GM21737 (cell line): ENCODE measurements around the gene EIF2S2.

Experiments used
- ATAC-seq: cut with Tn5 transposase; IDR thresholded peaks from one replicate; pipeline ENCODE4 v1.9.1; 2021; ENCODE audit warnings: mild to moderate bottlenecking, moderate library complexity; ENCODE audit not compliant: unreplicated experiment

EIF2S2 gene

GRCh38 chr20:34066476-34067090, 45.5 kb downstream of the EIF2S2 start:
- no peak for ATAC-seq

GRCh38 chr20:34065260-34065659, 46.8 kb downstream of the EIF2S2 start:
- ATAC-seq = no peak

DNA sequence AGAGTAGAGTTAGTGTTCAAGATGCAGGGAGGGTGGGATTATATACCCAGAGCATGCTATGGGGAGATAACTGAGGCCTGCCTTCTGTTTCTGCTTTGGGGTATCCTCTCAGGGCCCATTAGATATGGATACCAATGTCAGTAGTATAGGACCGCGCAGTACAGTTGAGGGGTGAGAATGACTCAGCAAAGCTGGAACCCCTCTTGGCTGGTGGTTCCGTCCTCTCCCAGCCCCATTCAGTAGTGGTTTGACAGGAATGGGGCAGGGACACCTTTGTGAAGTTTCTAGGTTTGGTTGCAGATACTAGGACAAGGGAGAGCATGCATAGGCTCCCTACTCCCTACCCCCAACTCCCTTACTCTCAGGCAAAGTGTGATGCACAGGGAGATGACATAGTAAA, 47.8 kb downstream of the EIF2S2 start:
- ATAC-seq = no peak

- ATAC-seq = no peak
These were observed 49.2 kb downstream of the EIF2S2 start for GRCh38 chr20:34062570-34063482.

- no peak for ATAC-seq
These were observed 50.3 kb downstream of the EIF2S2 start for GRCh38 chr20:34061695-34062094.

GRCh38 chr20:34060970-34061369, 51.1 kb downstream of the EIF2S2 start:
- no peak for ATAC-seq

GRCh38 chr20:34058831-34059230, 53.2 kb downstream of the EIF2S2 start:
- ATAC-seq = no peak

DNA sequence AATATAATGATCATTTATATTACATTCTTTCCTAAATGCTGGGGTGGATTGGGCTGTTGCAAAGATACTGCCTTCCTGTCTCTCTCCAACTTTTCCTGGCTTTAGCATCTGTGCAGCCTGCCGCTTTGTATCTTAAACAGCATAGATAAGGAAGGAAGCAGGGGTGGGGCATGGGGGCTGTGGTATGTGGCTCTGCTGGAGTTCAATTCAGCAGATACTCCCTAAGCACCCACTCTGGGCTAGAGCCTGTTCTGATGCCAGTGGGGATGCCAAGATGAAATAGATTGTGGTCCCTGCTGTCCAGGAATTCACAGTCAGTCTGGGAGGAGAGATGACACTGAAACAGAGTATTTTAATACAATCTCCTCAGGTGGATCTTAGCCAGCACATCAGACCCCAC, 56.8 kb downstream of the EIF2S2 start:
- no peak for ATAC-seq

DNA sequence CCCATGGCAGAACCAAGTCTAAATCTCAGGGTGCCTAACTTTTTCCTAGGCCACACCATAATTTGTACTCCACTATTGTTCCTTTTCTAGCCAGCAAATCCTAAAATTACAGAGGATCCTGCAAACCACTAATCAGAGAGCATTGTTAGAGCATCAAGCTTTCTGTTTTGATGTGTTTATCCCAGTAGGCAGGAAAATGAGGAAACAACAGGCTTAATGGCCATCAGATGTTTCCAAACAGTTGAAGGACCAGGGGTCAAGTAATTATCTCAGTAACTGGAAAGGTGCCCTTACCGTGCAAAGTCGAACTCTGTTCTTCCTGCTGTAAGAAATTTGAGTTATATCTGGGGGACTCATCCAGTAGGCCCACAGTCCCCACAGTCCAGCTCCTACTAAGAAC, 59.6 kb downstream of the EIF2S2 start:
- no peak for ATAC-seq

DNA sequence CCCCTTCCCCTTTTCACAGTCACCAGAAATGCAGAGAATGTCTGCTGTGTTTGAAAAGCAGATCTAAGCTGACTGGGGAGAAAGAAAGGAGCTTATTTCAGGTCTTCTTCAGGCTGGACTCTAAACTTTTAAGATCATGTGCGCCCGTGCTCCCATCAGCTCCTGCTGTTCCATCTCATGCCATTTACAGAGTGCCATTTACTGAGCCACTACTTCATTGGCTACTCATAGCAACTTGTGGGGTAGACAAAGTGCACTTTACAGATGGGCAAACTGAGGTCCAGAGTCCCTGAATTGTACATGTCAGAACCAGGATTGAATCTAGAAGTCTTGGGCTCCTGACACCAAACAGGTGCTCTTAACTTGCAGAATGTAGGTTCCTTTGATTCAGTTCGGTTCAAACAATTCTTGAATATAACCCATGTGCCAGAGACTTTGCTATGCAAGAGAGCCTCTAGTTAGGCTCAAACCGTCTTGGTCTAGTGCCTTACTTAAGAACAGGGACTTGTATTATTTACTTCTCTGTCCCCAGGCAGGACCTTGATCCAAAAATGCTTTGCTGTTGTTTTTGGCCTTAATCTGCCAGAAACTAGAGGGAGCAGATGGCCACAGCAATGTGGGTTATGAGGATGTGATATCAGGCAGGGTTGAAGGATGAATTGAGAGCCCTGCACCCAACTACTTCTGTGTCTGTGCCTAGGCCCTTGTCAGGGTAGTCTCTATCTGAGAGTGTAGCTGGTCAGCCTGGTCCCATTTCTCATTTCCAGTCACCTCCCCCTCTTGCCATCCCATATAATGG, 61.9 kb downstream of the EIF2S2 start:
- no peak for ATAC-seq

GRCh38 chr20:34049389-34049788, 62.7 kb downstream of the EIF2S2 start:
- no peak for ATAC-seq

GRCh38 chr20:34047917-34048316, 64.1 kb downstream of the EIF2S2 start:
- ATAC-seq = no peak

GRCh38 chr20:34047010-34047687, 64.9 kb downstream of the EIF2S2 start:
- ATAC-seq = no peak

DNA sequence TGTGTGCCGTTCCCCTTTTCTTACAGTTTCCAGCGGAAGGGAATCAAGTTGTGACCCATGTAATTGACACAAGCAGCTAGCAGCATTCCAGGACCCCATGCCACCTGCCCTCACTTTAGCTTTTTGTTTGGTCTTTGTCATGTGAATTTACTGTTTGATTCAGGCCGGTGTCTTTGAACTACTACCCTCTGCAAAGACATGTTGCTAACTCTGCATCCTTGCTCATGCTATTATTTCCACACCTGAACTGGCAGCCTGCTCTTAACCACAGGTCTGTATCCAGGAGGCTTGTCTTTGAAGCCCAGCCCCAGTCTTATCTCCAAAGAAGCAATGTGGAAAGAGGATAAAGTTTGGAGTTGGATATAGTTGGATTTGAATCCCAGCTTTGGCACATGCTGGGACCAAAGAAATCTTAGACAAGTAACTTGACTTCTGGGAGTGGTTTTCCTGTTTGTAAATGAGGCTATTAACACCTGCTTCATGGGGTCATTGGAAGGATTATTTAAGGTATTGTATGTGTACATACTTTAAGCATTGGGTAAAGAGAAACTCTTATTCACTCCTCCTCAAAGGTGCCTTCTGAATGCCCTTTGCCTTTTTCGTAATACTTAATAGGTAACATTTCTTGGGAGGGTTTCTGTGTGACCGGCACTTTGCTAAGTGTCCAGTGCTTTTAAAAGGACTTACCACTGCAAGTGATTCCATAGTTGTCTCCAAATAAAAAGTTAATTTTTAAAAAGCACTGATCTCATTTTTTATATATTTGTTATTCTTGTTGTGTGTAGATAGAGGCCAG, 65.9 kb downstream of the EIF2S2 start:
- no peak for ATAC-seq

DNA sequence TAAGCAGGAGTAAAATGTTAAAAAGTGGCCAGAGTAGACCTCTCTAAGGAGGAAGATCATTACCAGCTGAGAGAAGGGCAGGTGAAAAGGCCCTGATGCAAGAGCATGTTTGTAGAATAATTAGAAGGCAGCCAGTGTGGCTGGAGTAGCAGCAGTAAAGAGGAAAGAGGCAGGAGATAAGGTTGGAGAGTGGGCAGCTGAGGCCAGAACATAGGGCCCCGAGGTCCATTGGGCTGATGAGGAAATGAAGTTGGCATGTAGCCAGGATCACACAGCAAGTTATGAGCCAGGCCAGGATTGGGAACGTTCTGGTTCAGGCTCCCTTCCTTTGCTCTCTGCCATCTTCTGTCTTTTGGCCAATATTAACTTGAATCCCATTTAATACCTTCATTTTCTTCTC, 66.7 kb downstream of the EIF2S2 start:
- ATAC-seq = no peak

- no peak for ATAC-seq
These were observed 69.0 kb downstream of the EIF2S2 start for GRCh38 chr20:34043025-34043424.

GRCh38 chr20:34042262-34042661, 69.8 kb downstream of the EIF2S2 start:
- no peak for ATAC-seq

DNA sequence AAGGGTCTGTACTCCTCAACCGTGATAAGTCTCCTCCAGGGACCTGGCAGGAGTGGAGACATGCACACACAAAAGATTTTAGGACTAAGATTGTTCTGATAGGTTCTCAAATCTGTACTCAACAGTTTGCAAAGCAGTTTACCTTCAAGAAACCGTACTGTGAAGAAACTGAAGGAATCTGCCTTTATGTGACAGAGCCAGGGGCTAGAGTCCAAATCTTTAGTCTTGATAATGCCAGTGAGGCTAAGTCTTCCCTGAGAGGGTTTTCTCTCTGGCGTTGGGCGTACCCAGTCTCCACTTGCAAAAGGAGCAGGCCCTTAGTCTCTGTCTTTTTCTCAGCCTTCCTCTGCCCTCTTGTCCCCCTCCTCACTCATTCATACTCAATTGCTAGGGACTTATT, 70.8 kb downstream of the EIF2S2 start:
- no peak for ATAC-seq

- ATAC-seq = no peak
These were observed 71.6 kb downstream of the EIF2S2 start for GRCh38 chr20:34040300-34040995.
